Measurements from ENCODE around the gene PTPRN2.

Gene PTPRN2

DNA sequence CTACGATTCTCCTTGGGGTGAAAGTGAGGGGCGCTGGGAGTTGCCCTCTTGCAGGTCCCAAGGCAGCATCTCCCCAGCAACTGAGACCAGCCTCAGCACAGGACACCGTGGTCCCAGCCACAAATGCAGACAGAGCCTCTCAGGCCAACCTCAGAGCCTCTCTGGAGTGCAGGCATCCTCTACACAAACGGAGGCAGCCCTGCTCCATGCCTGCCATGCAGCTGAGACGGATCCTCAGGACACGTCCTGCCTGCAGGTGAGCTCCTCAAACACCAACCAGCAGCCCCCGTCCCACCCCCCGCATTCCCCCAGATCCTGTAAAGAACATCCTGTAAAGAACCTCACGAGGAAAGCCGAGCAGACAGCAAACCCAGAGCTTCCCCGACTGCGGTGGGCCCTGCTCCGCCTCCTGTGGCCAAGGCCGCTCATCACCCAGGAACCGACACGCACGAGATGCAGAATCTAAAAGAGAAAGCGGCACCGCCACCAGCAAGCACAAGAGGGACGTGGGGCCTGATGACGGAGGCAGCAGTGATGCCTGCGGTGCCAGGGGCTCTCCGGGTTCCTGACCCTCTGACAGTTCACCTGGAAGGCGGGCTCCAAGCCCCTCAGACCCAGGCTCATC, 186.9 kb downstream of the PTPRN2 start:
- H3K9me3 ChIP-seq (ENCODE audit: control insufficient read depth, low read length): no peaks in the 10 kb centered on the region
- no peaks in the 10 kb centered on the region for H3K4me1 ChIP-seq
- no peak overlapping the region for H2AFZ ChIP-seq
- no peak overlapping the region for H3K27ac ChIP-seq
- H3K4me2 ChIP-seq (ENCODE audit: low read length): no peak overlapping the region
- no peak overlapping the region for H3K4me3 ChIP-seq (ENCODE audit: low read depth, low read length)
- no peaks in the 10 kb centered on the region for H3K36me3 ChIP-seq (ENCODE audit: control insufficient read depth, insufficient read depth, low read length)
- TF ChIP-seq, protein P1, sequence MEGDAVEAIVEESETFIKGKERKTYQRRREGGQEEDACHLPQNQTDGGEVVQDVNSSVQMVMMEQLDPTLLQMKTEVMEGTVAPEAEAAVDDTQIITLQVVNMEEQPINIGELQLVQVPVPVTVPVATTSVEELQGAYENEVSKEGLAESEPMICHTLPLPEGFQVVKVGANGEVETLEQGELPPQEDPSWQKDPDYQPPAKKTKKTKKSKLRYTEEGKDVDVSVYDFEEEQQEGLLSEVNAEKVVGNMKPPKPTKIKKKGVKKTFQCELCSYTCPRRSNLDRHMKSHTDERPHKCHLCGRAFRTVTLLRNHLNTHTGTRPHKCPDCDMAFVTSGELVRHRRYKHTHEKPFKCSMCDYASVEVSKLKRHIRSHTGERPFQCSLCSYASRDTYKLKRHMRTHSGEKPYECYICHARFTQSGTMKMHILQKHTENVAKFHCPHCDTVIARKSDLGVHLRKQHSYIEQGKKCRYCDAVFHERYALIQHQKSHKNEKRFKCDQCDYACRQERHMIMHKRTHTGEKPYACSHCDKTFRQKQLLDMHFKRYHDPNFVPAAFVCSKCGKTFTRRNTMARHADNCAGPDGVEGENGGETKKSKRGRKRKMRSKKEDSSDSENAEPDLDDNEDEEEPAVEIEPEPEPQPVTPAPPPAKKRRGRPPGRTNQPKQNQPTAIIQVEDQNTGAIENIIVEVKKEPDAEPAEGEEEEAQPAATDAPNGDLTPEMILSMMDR (IDR thresholded peaks at IDR 0.05): no peak
- H3K9ac ChIP-seq: no peak overlapping the region
- no peaks in the 10 kb centered on the region for H3K27me3 ChIP-seq (ENCODE audit: control insufficient read depth, insufficient read depth, low read length)
- no peaks in the 10 kb centered on the region for H3K79me2 ChIP-seq

DNA sequence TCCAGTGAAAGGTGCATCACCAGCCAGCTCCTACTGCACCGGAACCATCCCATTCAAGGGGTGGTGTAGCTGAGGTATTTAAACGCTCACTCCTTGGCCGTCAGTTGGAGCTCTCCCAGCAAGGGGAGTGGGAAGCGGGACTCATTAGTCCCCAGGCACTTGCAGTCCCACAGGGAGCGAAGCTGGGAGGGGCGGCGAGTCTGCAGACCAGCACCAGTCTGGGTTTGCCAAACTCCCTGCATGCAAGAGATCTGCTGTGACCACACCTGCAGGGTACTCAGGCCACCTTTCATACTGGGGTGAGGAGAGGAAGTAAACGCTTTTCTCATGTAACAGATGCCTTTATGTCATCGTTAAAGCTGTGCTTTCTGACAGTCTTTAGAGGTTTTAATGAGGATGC, 187.9 kb downstream of the PTPRN2 start:
- no peaks in the 10 kb centered on the region for H3K9me3 ChIP-seq (ENCODE audit: control insufficient read depth, low read length)
- H3K4me2 ChIP-seq (ENCODE audit: low read length): no peak overlapping the region
- no peak overlapping the region for H2AFZ ChIP-seq
- no peak overlapping the region for H3K9ac ChIP-seq
- TF ChIP-seq, protein P1 (IDR thresholded peaks at IDR 0.05): no peak
- no peaks in the 10 kb centered on the region for H3K27me3 ChIP-seq (ENCODE audit: control insufficient read depth, insufficient read depth, low read length)
- H3K79me2 ChIP-seq: no peaks in the 10 kb centered on the region
- no peak overlapping the region for H3K27ac ChIP-seq
- H3K4me3 ChIP-seq (ENCODE audit: low read depth, low read length): no peak overlapping the region
- H3K36me3 ChIP-seq (ENCODE audit: control insufficient read depth, insufficient read depth, low read length): no peaks in the 10 kb centered on the region
- H3K4me1 ChIP-seq: no peaks in the 10 kb centered on the region

DNA sequence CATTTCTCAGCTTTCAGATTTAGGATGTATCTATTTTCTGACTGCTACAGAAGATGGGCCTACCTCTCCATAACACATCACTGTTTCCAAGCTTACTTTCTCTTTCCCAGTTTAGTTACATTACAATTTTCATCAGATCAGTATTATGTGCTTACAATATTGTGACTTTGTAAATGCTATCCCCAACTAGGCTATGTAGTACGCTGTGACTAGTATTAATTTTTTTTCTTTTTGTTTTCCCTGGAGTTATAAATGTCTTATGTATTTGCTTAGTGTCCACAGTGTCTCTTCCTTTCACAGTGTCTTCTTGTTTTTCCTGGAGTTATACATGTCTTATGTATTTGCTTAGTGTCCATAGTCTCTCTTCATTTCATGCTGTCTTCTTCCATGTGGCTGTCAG, 188.9 kb downstream of the PTPRN2 start:
- no peak overlapping the region for H3K27ac ChIP-seq
- H3K79me2 ChIP-seq: no peaks in the 10 kb centered on the region
- no peak overlapping the region for H2AFZ ChIP-seq
- no peaks in the 10 kb centered on the region for H3K4me1 ChIP-seq
- H3K27me3 ChIP-seq (ENCODE audit: control insufficient read depth, insufficient read depth, low read length): no peaks in the 10 kb centered on the region
- no peak overlapping the region for H3K9ac ChIP-seq
- no peaks in the 10 kb centered on the region for H3K36me3 ChIP-seq (ENCODE audit: control insufficient read depth, insufficient read depth, low read length)
- no peaks in the 10 kb centered on the region for H3K9me3 ChIP-seq (ENCODE audit: control insufficient read depth, low read length)
- TF ChIP-seq, protein P1 (IDR thresholded peaks at IDR 0.05): no peak
- no peak overlapping the region for H3K4me2 ChIP-seq (ENCODE audit: low read length)
- H3K4me3 ChIP-seq (ENCODE audit: low read depth, low read length): no peak overlapping the region

DNA sequence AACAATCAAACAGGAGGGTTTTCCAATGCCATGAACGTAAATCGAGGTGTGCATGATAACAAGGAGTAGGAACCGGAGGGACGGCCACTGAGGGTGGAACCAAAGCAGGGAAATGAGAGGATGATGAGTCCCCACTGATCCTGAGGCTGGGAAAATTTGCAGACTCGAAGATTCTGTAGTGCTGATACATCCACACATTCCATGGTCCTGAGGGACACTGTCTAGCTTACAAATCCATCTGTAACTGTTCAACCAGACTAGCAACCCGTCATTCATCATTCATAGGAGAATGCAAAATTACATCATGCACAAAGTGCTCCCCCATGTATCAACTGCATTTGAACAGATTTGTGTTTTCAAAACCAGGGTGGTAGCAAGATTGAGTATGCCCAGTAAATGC, 189.7 kb downstream of the PTPRN2 start:
- Histone ChIP-seq H3K4me1 (no peaks in the 10 kb centered on the region), H3K9ac (no peak overlapping the region), H3K79me2 (no peaks in the 10 kb centered on the region), H3K9me3 (ENCODE audit: control insufficient read depth, low read length) (no peaks in the 10 kb centered on the region), H3K4me2 (ENCODE audit: low read length) (no peak overlapping the region), H3K27ac (no peak overlapping the region), H3K4me3 (ENCODE audit: low read depth, low read length) (no peak overlapping the region), H3K36me3 (ENCODE audit: control insufficient read depth, insufficient read depth, low read length) (no peaks in the 10 kb centered on the region), H2AFZ (no peak overlapping the region), H3K27me3 (ENCODE audit: control insufficient read depth, insufficient read depth, low read length) (no peaks in the 10 kb centered on the region)
- TF ChIP-seq, protein P1 (IDR thresholded peaks at IDR 0.05): no peak

Data from parathyroid adenoma (tissue), 2 donors.